ENCODE data around the gene SLC38A10.

The SLC38A10 gene

GRCh38 chr17:81210868-81211267 lies 84.2 kb downstream of the SLC38A10 start:
- DNase-seq = no peak
- Mint-ChIP-seq H3K27ac (no peak overlapping the region), H3K9me3 (no peaks in the 10 kb centered on the region), H3K36me3 (ENCODE audit: low read depth) (peaks cover 6% of the 10 kb centered on the region), H3K4me3 (no peak overlapping the region), H3K4me1 (ENCODE audit: low read depth) (no peaks in the 10 kb centered on the region), H3K27me3 (no peaks in the 10 kb centered on the region)

GRCh38 chr17:81210466-81210865 lies 84.6 kb downstream of the SLC38A10 start:
- no peak overlapping the region for H3K4me3 Mint-ChIP-seq
- H3K27ac Mint-ChIP-seq = no peak overlapping the region
- DNase-seq = no peak
- no peaks in the 10 kb centered on the region for H3K9me3 Mint-ChIP-seq
- no peaks in the 10 kb centered on the region for H3K27me3 Mint-ChIP-seq
- H3K36me3 Mint-ChIP-seq (ENCODE audit: low read depth) = peaks cover 6% of the 10 kb centered on the region
- no peaks in the 10 kb centered on the region for H3K4me1 Mint-ChIP-seq (ENCODE audit: low read depth)

- Mint-ChIP-seq H3K27ac (no peak overlapping the region), H3K9me3 (no peaks in the 10 kb centered on the region), H3K4me3 (no peak overlapping the region), H3K27me3 (no peaks in the 10 kb centered on the region), H3K36me3 (ENCODE audit: low read depth) (peaks cover 8% of the 10 kb centered on the region), H3K4me1 (ENCODE audit: low read depth) (no peaks in the 10 kb centered on the region)
- DNase-seq = no peak
These were observed 86.0 kb downstream of the SLC38A10 start for GRCh38 chr17:81209141-81209540.

- peaks cover 8% of the 10 kb centered on the region for H3K36me3 Mint-ChIP-seq (ENCODE audit: low read depth)
- no peaks in the 10 kb centered on the region for H3K27me3 Mint-ChIP-seq
- H3K4me1 Mint-ChIP-seq (ENCODE audit: low read depth) = no peaks in the 10 kb centered on the region
- no peak overlapping the region for H3K27ac Mint-ChIP-seq
- no peak for DNase-seq
- H3K9me3 Mint-ChIP-seq = no peaks in the 10 kb centered on the region
- H3K4me3 Mint-ChIP-seq = no peak overlapping the region
These were observed 86.5 kb downstream of the SLC38A10 start for GRCh38 chr17:81208651-81209050.

- H3K27me3 Mint-ChIP-seq = no peaks in the 10 kb centered on the region
- no peak for DNase-seq
- no peaks in the 10 kb centered on the region for H3K4me1 Mint-ChIP-seq (ENCODE audit: low read depth)
- H3K36me3 Mint-ChIP-seq (ENCODE audit: low read depth) = peaks cover 8% of the 10 kb centered on the region
- no peak overlapping the region for H3K4me3 Mint-ChIP-seq
- H3K9me3 Mint-ChIP-seq = no peaks in the 10 kb centered on the region
- no peak overlapping the region for H3K27ac Mint-ChIP-seq
These were observed 87.2 kb downstream of the SLC38A10 start for GRCh38 chr17:81207610-81208581.

GRCh38 chr17:81206657-81207056 lies 88.5 kb downstream of the SLC38A10 start:
- no peaks in the 10 kb centered on the region for H3K27me3 Mint-ChIP-seq
- H3K27ac Mint-ChIP-seq = no peak overlapping the region
- peaks cover 13% of the 10 kb centered on the region for H3K36me3 Mint-ChIP-seq (ENCODE audit: low read depth)
- H3K9me3 Mint-ChIP-seq = no peaks in the 10 kb centered on the region
- H3K4me3 Mint-ChIP-seq = no peak overlapping the region
- no peaks in the 10 kb centered on the region for H3K4me1 Mint-ChIP-seq (ENCODE audit: low read depth)
- DNase-seq = no peak

- H3K27me3 Mint-ChIP-seq = no peaks in the 10 kb centered on the region
These were observed 88.9 kb downstream of the SLC38A10 start for GRCh38 chr17:81206166-81206565.

GRCh38 chr17:81204578-81204977 lies 90.5 kb downstream of the SLC38A10 start:
- Mint-ChIP-seq H3K27ac (no peak overlapping the region), H3K36me3 (ENCODE audit: low read depth) (peaks cover 16% of the 10 kb centered on the region), H3K27me3 (no peaks in the 10 kb centered on the region), H3K4me1 (ENCODE audit: low read depth) (no peaks in the 10 kb centered on the region), H3K4me3 (no peak overlapping the region), H3K9me3 (no peaks in the 10 kb centered on the region)
- DNase-seq = no peak

More at GRCh38 chr17:81206166-81206565, 88.9 kb downstream of the SLC38A10 start:
- no peaks in the 10 kb centered on the region for H3K4me1 Mint-ChIP-seq (ENCODE audit: low read depth)
- H3K4me3 Mint-ChIP-seq = no peak overlapping the region
- H3K36me3 Mint-ChIP-seq (ENCODE audit: low read depth) = peaks cover 16% of the 10 kb centered on the region
- H3K27ac Mint-ChIP-seq = no peak overlapping the region
- DNase-seq = no peak
- no peaks in the 10 kb centered on the region for H3K9me3 Mint-ChIP-seq

- no peak for DNase-seq
- H3K36me3 Mint-ChIP-seq (ENCODE audit: low read depth) = peaks cover 20% of the 10 kb centered on the region
- no peak overlapping the region for H3K4me3 Mint-ChIP-seq
- no peaks in the 10 kb centered on the region for H3K9me3 Mint-ChIP-seq
- no peak overlapping the region for H3K27ac Mint-ChIP-seq
- H3K4me1 Mint-ChIP-seq (ENCODE audit: low read depth) = no peaks in the 10 kb centered on the region
- no peaks in the 10 kb centered on the region for H3K27me3 Mint-ChIP-seq
These were observed 92.0 kb downstream of the SLC38A10 start for GRCh38 chr17:81203136-81203535.

- DNase-seq = no peak
- Mint-ChIP-seq H3K4me3 (no peak overlapping the region), H3K9me3 (no peaks in the 10 kb centered on the region), H3K27ac (no peak overlapping the region), H3K36me3 (ENCODE audit: low read depth) (peaks cover 23% of the 10 kb centered on the region), H3K4me1 (ENCODE audit: low read depth) (no peaks in the 10 kb centered on the region), H3K27me3 (no peaks in the 10 kb centered on the region)
These were observed 92.8 kb downstream of the SLC38A10 start for GRCh38 chr17:81202318-81202717.

- no peak for DNase-seq
- Mint-ChIP-seq H3K4me1 (ENCODE audit: low read depth) (no peaks in the 10 kb centered on the region), H3K27ac (no peak overlapping the region), H3K36me3 (ENCODE audit: low read depth) (peaks cover 18% of the 10 kb centered on the region), H3K9me3 (no peaks in the 10 kb centered on the region), H3K27me3 (no peaks in the 10 kb centered on the region), H3K4me3 (no peak overlapping the region)
These were observed 94.2 kb downstream of the SLC38A10 start for GRCh38 chr17:81200695-81201580.

- H3K4me3 Mint-ChIP-seq = no peak overlapping the region
- no peaks in the 10 kb centered on the region for H3K9me3 Mint-ChIP-seq
- no peaks in the 10 kb centered on the region for H3K27me3 Mint-ChIP-seq
- peaks cover 18% of the 10 kb centered on the region for H3K36me3 Mint-ChIP-seq (ENCODE audit: low read depth)
- DNase-seq = no peak
- H3K4me1 Mint-ChIP-seq (ENCODE audit: low read depth) = no peaks in the 10 kb centered on the region
- H3K27ac Mint-ChIP-seq = no peak overlapping the region
These were observed 94.9 kb downstream of the SLC38A10 start for GRCh38 chr17:81200201-81200600.

- Mint-ChIP-seq H3K4me1 (ENCODE audit: low read depth) (no peaks in the 10 kb centered on the region), H3K4me3 (no peak overlapping the region), H3K27ac (no peak overlapping the region), H3K9me3 (no peaks in the 10 kb centered on the region), H3K36me3 (ENCODE audit: low read depth) (peaks cover 21% of the 10 kb centered on the region), H3K27me3 (no peaks in the 10 kb centered on the region)
- DNase-seq = no peak
These were observed 95.7 kb downstream of the SLC38A10 start for GRCh38 chr17:81199482-81199830.

GRCh38 chr17:81198826-81199481 lies 96.2 kb downstream of the SLC38A10 start:
- Mint-ChIP-seq H3K36me3 (ENCODE audit: low read depth) (peaks cover 20% of the 10 kb centered on the region), H3K9me3 (no peaks in the 10 kb centered on the region), H3K4me1 (ENCODE audit: low read depth) (no peaks in the 10 kb centered on the region), H3K27me3 (no peaks in the 10 kb centered on the region), H3K27ac (no peak overlapping the region), H3K4me3 (no peak overlapping the region)
- DNase-seq = no peak

All from activated T-cell treated with anti-CD3 and anti-CD28 coated beads, Interleukin-2, amount 50 U/mL, for 24 hours (primary cell).